ENCODE data around the gene MVK.
A peak's percentile ranks its signal among the peaks of the same experiment; 100 is the strongest.
"Not testable (repeated sequence)": the region's sequence is repeated elsewhere in the genome, so short reads cannot be mapped to it uniquely, and the experiment has no call there.

Gene MVK

GRCh38 chr12:109590566-109590965 is 17.0 kb downstream of the MVK start:
- no peak for DNase-seq (ENCODE audit: low read depth)

DNA sequence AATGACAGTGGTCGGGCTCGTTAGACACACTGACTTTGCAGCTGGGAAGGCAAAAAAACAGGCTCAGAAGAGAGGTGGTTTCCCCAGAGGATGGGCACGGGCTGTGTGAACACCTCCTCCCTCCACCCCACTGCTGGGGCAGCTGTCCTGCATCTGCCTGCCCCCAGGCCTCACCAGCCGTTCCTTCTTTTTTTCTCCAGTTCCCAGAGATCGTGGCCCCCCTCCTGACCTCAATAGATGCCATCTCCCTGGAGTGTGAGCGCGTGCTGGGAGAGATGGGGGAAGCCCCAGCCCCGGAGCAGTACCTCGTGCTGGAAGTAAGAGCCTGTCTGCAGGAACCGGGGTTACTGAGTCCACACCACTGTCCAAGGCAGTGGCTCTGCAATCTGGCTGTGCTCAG is 17.4 kb downstream of the MVK start:
- DNase-seq (ENCODE audit: low read depth), result no peak

GRCh38 chr12:109592195-109592904 is 18.8 kb downstream of the MVK start:
- DNase-seq (ENCODE audit: low read depth), result no peak

DNA sequence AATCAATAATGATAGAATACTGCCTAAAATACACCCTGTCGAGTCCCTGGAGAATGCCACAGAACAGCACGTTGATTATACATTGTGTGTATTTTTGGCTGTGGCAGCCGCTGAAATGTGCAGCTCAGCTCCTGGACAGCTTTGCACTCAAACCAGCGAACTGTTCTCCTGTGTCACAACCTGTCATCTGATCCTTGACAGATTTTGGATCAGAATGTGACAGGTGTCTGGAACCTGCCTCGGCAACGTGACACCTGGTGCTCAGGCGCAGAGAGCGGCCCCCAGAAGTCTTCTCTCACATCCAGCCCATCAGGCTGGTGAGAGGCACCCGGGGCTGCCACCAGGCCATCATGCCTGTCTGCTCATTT is 19.3 kb downstream of the MVK start:
- DNase-seq (ENCODE audit: low read depth), result no peak

DNA sequence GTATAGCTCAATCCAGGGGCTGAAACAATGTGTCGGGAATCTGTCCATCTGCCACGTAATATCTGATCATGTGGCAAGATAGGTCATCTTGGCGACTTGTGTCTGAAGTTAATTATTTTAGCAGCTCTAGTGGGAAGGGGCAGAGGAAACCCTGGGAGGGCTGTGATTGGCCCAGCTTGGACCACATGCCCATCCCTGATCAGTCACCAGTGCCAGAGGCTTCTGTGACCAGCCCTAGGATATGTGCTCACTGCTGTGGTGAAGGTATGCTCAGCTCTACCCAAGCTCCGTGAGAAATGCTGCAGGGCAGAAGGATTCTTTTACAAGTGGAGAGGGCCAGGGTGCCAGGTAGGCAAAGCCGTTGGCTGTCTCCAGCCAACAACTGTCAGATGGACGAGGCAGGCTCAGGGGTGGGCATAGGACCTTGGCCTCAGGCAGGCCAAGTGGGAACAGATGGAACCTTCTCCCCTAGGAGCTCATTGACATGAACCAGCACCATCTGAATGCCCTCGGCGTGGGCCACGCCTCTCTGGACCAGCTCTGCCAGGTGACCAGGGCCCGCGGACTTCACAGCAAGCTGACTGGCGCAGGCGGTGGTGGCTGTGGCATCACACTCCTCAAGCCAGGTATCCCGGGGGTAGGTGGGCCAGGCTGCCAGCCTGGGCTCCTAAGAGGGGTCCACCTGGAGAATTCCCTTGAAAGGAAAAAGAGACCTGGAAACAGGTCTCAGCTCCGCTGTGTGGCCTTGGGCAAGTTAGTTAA is 21.1 kb downstream of the MVK start:
- DNase-seq (ENCODE audit: low read depth), result no peak

DNA sequence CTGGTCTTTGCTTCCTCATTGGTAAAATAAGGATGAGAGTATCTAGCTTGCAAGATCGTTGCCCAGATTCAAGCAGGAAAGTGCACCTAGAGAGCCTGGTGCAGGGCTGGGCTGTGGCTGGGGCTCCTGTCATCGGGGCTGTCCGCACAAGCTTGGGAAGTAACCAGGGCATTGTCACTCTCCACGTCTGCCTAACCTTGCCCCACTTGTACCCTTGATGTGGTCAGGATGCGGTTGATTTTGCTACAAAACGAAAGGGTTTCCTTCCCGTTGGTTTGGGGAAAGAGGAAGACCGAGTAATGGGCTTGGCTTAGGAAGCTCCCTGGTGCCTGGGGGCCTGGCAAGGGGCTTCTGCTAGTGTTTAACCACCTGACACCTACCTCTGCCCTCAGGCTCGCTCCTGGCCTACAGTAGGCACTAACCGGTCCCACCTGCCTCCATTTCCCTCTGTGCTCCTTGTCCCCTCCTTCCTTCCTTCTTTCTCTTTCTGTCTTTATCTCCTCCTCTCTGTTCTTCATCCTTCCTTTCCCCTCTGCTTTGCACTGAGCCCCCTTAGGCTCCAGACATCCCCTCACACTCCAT is 21.8 kb downstream of the MVK start:
- DNase-seq (ENCODE audit: low read depth), result peak; percentile 23

GRCh38 chr12:109596418-109597244 is 23.0 kb downstream of the MVK start:
- no peak for DNase-seq (ENCODE audit: low read depth)

DNA sequence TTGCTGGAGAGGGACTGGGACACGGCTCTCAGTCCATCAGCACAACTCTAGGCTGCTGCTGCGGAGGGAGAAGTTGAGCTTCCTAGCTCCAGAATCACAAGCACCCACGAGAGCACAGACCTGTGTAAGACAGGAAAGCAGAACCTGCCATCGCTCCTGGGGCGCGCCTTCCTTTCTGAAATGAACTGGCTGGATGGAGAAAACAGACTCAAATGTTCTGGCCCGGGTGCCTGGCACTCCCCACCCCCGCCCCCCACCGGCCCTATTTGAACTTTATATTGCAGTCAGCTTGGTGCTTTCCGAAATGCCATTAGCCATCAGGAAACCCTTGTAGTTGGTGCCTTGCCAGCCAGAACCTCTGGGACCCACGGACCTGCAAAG is 23.8 kb downstream of the MVK start:
- DNase-seq (ENCODE audit: low read depth), result no peak

GRCh38 chr12:109597795-109598427 is 24.3 kb downstream of the MVK start:
- peak; percentile 44 for DNase-seq (ENCODE audit: low read depth)

DNA sequence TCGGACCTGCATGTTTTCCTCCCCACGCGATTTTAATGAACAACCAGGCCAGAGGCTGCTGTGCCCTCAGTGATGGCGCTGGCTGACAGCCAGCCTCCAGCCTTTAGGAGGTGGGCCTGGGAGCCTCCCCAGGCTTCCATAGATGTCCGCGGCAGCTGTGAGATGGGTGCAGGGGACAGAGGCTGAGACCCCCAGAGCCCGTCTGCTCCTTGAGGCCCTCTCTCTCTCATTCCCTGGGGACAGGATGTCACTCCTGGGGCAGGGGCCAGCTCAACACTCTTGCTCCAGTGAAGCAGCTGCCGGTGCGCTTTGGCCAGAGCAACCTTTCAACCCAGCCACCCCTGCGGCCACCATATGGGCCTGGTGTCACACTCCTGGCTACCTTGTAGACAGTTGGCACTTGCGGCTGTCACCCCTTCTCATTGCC is 24.8 kb downstream of the MVK start:
- no peak for DNase-seq (ENCODE audit: low read depth)

DNA sequence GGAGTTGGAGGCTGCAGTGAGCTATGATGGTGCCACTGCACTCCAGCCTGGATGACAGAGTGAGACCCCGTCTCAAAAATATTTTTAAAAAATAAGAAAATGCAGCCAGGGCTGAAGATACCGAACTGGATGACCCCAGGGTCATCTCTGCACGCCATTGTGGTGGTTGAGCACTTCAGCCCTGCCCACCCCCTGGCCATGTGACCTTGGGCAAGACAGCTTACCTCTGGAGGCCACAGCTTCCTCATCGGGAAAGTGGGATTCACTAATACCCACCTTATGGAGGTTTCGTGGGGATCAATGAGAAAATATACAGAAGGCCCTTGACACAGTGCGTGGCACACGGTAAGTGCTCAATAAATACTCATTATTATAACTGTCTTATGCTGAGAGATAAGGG is 25.5 kb downstream of the MVK start:
- DNase-seq (ENCODE audit: low read depth), result no peak

- DNase-seq (ENCODE audit: low read depth), result no peak
These were observed 26.9 kb downstream of the MVK start for GRCh38 chr12:109600481-109600880.

DNA sequence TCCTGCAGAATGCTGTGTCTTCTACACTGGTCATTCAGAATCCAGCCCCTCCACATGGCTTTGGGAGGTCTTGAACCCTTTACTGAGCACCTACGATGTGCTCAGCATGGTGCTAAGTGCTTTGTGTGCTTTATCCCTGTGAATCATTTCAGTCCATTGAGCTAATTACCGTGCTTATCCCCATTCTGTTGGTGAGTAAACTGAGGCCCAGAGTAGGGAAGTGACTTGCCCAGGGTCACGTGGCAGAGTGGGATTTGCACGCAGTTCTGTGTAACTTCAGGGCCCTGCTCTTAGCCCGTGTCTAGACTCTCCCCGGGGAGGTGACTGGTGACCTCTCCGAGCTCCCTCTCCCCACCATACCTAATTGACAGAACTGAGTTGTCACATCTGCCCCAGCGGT is 27.4 kb downstream of the MVK start:
- DNase-seq (ENCODE audit: low read depth), result no peak

GRCh38 chr12:109601557-109601956 is 28.0 kb downstream of the MVK start:
- no peak for DNase-seq (ENCODE audit: low read depth)

GRCh38 chr12:109602132-109602531 is 28.5 kb downstream of the MVK start:
- DNase-seq (ENCODE audit: low read depth), result not testable (repeated sequence)

DNA sequence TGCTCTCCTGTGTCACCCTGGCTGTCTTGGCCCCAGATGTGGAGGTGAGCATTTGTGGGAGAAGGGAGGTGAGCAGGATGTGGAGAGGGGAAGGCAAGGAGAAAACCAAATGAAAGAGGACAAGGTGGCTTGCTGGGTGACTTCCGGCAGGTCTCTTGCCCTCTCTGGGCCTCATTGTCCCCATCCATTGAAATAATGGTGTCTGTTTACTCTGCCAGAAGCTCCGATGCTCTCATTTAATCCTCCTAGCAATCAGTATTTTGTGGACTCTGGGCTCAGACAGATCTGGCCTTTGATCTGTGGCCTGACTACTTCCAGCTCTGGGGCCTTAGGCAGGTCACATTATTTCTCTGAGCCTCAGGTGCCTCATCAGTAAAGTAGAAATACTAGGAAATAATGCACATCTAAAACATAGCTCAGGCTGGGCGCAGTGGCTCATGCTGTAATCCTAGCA is 30.6 kb downstream of the MVK start:
- no peak for DNase-seq (ENCODE audit: low read depth)

- DNase-seq (ENCODE audit: low read depth), result no peak
These were observed 31.4 kb downstream of the MVK start for GRCh38 chr12:109605016-109605415.

- DNase-seq (ENCODE audit: low read depth), result no peak
These were observed 32.1 kb downstream of the MVK start for GRCh38 chr12:109605599-109606228.

GRCh38 chr12:109606320-109607028 is 32.9 kb downstream of the MVK start:
- DNase-seq (ENCODE audit: low read depth), result no peak

DNA sequence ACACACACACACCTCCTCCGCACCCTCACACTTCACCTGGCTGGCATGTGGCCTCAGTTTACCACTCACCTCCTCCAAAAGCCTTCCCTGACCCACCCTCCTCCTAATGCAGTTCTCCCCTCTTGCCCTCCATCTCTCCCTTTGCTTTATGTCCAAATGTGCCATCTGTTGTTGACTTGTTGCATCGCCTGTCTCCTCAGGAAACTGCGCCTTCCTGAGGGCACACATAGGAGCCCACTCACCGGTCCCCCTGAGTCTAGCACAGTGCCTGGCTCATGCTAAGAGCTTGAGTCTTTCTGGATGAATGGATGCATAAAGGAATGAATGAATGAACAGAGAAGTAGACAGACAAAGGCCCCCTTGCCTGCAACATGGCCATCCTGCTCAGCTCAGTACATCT is 34.0 kb downstream of the MVK start:
- no peak for DNase-seq (ENCODE audit: low read depth)

GRCh38 chr12:109608270-109608669 is 34.7 kb downstream of the MVK start:
- DNase-seq (ENCODE audit: low read depth), result no peak

All from activated T-cell treated with anti-CD3 and anti-CD28 coated beads for 24 hours (primary cell).